ENCODE data around the gene SLC18A3. TPM values are rescaled to one million over a fixed set of nuclear protein-coding genes. Genes with fewer than 3 reads are reported as not detected.

The SLC18A3 gene
- total RNA-seq, result not detected

DNA sequence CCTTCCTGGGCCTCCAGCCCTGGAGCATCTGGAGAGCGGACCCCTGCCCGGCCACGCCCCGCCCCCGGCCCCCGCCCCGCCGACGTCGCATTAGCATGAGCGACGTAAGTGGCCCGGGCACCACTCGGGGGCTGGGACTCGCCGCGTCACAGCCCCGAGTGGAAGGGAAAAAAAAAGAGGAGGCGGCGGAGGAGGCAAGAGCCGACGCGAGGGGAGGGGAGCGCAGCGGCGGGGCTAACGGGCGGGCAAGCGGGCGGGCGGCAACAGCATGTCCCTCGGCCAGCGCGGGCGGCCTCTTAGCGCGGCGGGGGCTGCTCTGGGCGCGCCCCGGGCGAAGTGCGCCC is at the start of gene SLC18A3:
Gene SLC18A3, plus strand, starts transcription at position 197 of the 344 bp plus-strand sequence. CDS start 431 bp downstream, outside the sequence.
- H3K36me3 Mint-ChIP-seq (ENCODE audit: low read depth), result peaks cover 2% of the 10 kb centered on the region
- peaks cover 3% of the 10 kb centered on the region for H3K9me3 Mint-ChIP-seq
- peaks cover 18% of the 10 kb centered on the region for H3K4me1 Mint-ChIP-seq (ENCODE audit: low read depth)
- CTCF ChIA-PET, result no interaction called here
- intact Hi-C loops (cut with micrococcal nuclease), result no loop called here
- H3K27ac Mint-ChIP-seq, result no peak within 1 kb of the TSS
- no peak within 1 kb of the TSS for H3K4me3 Mint-ChIP-seq
- no peak for DNase-seq
- peaks cover 70% of the 10 kb centered on the region for H3K27me3 Mint-ChIP-seq (ENCODE audit: low read depth)

DNA sequence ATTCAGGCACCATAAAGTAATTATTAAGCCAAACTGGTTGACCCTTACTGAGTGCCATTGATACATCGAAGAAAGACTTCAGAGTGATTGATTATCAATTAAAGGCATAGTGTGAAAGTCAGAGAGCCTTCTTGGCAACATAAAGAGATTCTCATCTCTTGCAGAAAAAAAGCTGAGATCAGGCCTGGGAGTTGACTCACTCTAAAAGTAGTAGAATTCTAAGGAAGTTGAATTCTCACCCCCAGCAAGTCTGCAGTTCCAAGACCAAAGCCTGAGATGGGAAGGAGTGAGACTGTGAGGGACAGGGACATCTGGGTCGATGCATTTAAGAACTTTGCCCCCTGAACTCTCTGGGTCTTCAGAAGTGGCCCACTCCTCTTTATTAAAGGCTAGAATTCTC is 49.6 kb upstream of the SLC18A3 start:
- Mint-ChIP-seq H3K36me3 (ENCODE audit: low read depth) (no peaks in the 10 kb centered on the region), H3K27me3 (ENCODE audit: low read depth) (peaks cover 22% of the 10 kb centered on the region), H3K27ac (no peak overlapping the region), H3K9me3 (peaks cover 2% of the 10 kb centered on the region), H3K4me1 (ENCODE audit: low read depth) (no peaks in the 10 kb centered on the region), H3K4me3 (no peak overlapping the region)
- intact Hi-C loops (cut with micrococcal nuclease), result no loop called here
- CTCF ChIA-PET, result no interaction called here
- DNase-seq, result no peak

DNA sequence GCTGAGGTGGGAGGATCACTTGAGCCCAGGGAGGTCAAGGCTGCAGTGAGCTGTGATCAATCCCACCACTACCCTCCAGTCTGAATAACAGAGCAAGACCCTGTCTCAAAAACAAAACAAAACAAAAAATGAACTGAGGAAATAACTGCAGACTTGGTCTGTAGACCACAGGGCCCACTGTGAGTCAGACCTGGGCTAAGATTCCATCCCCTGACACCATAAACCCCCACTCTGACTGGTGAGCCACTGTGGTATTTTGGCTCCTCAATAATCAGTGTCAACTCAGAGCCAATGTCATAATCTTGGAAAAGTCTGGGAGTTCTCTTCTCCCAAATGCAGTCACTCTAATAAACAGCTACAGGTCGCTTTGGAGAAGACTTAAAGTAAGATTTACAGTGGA is 47.2 kb upstream of the SLC18A3 start:
- CTCF ChIA-PET, result interaction anchor here (0.7 to 1.2 kb wide), 2 partner anchors 24 to 127 kb away, joined by 3 to 4 read pairs; partner anchors contain the start of gene ERCC6
- DNase-seq, result no peak
- Mint-ChIP-seq H3K4me1 (ENCODE audit: low read depth) (no peaks in the 10 kb centered on the region), H3K27me3 (ENCODE audit: low read depth) (peaks cover 21% of the 10 kb centered on the region), H3K36me3 (ENCODE audit: low read depth) (no peaks in the 10 kb centered on the region), H3K9me3 (no peaks in the 10 kb centered on the region), H3K4me3 (no peak overlapping the region), H3K27ac (no peak overlapping the region)
- intact Hi-C loops (cut with micrococcal nuclease), result no loop called here

DNA sequence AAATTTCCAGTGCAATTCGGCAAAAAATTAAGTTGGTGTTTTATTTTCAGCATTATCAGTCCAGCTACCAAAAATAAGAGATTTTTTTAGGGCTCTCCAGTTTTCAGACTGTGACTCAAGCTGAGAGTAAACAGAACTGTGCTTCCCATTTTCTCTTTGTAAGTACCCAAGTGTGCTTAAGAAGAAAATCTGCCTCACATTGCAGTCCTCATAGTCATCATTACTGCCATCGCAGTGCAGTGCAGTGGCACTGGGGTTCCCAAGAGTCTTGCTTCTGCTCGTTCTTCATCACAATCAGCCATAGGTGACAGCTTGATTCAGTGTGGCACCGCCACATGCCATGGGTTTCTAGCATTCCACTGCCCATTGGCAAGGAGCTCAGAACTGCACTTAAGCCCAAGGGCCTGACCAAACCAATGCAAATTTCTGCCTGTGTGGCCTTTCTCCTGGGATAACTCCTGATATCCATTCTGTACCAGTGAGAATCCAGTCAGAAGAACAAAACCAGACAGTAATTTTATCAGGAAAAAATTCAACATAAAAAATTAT is 45.6 kb upstream of the SLC18A3 start:
- DNase-seq, result no peak
- Mint-ChIP-seq H3K36me3 (ENCODE audit: low read depth) (no peaks in the 10 kb centered on the region), H3K4me3 (no peak overlapping the region), H3K27me3 (ENCODE audit: low read depth) (peaks cover 17% of the 10 kb centered on the region), H3K27ac (no peak overlapping the region), H3K9me3 (peaks cover 2% of the 10 kb centered on the region), H3K4me1 (ENCODE audit: low read depth) (no peaks in the 10 kb centered on the region)
- CTCF ChIA-PET, result no interaction called here
- intact Hi-C loops (cut with micrococcal nuclease), result no loop called here

DNA sequence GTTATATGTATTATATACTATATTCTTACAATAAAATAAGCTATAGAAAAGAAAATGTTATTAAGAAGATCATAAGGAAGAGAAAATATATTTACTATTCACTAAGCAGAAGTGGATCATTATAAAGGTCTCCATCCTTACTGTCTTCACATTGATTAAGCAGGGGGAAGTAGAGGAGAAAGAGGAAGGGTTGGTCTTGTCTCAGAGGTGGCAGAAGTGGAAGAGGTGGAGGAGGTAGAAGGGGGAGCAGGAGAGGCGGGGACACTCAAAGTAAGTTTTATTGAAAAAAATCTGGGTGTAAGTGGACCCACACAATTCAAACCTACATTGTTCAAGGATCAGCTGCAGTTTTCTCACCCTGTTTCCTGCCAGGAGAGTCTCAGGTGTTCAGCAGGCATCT is 42.3 kb upstream of the SLC18A3 start:
- no peak for DNase-seq
- intact Hi-C loops (cut with micrococcal nuclease), result no loop called here
- H3K36me3 Mint-ChIP-seq (ENCODE audit: low read depth), result no peaks in the 10 kb centered on the region
- H3K27ac Mint-ChIP-seq, result no peak overlapping the region
- H3K4me1 Mint-ChIP-seq (ENCODE audit: low read depth), result no peaks in the 10 kb centered on the region
- H3K4me3 Mint-ChIP-seq, result no peak overlapping the region
- H3K27me3 Mint-ChIP-seq (ENCODE audit: low read depth), result peaks cover 8% of the 10 kb centered on the region
- H3K9me3 Mint-ChIP-seq, result peaks cover 2% of the 10 kb centered on the region
- CTCF ChIA-PET, result no interaction called here

DNA sequence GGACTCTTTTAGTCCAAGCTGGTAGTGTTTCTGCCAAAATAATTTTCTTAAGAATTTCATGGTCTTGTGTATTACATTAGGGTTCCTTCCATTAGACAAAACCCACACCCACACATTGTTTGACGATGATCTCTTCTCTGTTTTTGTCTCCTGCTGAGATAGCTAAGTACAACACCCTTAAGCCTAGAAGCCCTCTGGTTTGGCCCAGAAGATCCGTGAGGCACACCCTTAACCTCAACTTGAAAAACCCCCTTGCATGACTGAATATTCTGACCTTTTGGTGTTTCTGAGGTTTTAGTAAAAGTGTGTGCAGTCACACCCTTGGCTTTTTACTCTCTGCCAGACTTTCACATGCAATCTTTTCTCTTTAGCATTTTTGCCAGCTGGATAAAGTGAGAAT is 41.9 kb upstream of the SLC18A3 start:
- CTCF ChIA-PET, result no interaction called here
- H3K4me1 Mint-ChIP-seq (ENCODE audit: low read depth), result no peaks in the 10 kb centered on the region
- H3K36me3 Mint-ChIP-seq (ENCODE audit: low read depth), result no peaks in the 10 kb centered on the region
- intact Hi-C loops (cut with micrococcal nuclease), result no loop called here
- no peak for DNase-seq
- H3K27me3 Mint-ChIP-seq (ENCODE audit: low read depth), result peaks cover 8% of the 10 kb centered on the region
- no peak overlapping the region for H3K27ac Mint-ChIP-seq
- no peak overlapping the region for H3K4me3 Mint-ChIP-seq
- H3K9me3 Mint-ChIP-seq, result peaks cover 2% of the 10 kb centered on the region

DNA sequence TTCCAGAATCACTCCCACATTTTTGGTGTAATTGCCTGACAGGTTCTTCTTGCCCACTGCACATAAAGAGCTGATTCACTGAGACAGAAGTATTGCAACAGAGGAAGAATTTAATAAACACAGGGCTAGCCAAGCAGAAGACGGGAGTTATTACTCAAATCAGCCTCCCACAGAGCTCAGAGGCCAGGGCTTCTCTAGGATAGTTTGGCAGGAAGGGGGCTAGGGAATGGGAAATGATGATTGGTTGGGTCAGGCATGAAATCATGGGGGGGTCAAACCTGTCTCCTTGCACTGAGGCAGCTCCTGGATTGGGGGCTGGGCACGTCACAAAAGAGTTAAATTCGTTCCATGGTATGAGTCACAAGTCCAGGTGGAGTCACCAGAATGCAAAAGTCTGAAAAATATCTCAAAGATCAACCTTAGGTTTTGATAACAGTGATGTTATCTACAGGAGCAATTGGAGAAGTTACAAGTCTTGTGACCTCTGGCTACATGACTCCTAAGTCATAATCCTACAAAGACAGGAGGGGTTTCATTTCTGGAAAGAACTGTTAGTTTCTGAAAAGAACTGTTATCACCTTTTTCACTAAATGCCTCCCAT is 41.0 kb upstream of the SLC18A3 start:
- H3K9me3 Mint-ChIP-seq, result peaks cover 2% of the 10 kb centered on the region
- H3K4me3 Mint-ChIP-seq, result no peak overlapping the region
- intact Hi-C loops (cut with micrococcal nuclease), result no loop called here
- H3K27me3 Mint-ChIP-seq (ENCODE audit: low read depth), result peaks cover 4% of the 10 kb centered on the region
- CTCF ChIA-PET, result no interaction called here
- no peak overlapping the region for H3K27ac Mint-ChIP-seq
- DNase-seq, result no peak
- no peaks in the 10 kb centered on the region for H3K36me3 Mint-ChIP-seq (ENCODE audit: low read depth)
- H3K4me1 Mint-ChIP-seq (ENCODE audit: low read depth), result no peaks in the 10 kb centered on the region

DNA sequence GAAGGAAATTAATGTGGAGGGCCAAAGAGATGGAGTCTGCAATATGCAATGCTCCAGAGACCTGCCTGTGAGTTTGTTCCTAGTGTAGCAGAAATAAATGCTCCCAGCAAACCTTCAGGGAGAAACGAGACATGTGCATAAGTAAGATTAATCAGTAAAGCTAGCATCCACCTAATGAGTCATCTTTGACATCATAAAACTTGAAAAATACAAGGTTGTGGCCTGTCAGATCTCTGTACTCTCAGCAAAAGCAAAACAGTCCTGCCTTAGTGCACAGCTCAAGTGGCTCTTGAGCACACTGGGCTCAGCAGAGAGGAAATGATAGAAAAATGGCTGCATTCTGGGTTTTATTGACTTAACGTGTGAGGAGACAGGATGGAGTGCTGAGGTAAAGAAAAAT is 38.7 kb upstream of the SLC18A3 start:
- intact Hi-C loops (cut with micrococcal nuclease), result no loop called here
- H3K9me3 Mint-ChIP-seq, result peaks cover 2% of the 10 kb centered on the region

DNA sequence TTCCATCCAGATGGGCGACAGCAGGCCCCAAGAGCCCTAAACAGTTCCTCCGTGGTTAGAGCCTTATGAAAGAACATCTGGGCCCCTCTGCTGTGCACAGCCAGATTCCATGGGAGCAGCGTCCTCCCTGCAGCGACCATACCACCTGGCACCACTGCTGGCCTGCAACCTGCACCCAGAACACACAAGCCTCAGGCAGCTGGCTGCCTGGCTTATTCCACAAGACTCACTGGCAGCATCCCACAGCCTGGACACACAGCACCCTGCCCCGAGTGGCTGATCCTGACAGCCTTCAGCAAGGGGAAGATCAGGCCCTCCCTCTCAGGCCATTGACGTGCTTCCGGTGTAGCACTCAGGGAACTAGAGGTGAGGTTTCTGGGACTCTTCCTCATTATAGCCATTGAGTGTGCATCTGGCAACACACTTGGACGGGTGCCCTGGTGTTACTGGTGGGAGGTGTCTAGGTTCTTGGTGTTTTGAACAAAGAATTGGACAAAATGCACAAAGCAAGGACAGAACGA is 37.5 kb upstream of the SLC18A3 start:
- CTCF ChIA-PET, result no interaction called here
- DNase-seq, result no peak
- peaks cover 3% of the 10 kb centered on the region for H3K27me3 Mint-ChIP-seq (ENCODE audit: low read depth)
- H3K4me1 Mint-ChIP-seq (ENCODE audit: low read depth), result no peaks in the 10 kb centered on the region
- intact Hi-C loops (cut with micrococcal nuclease), result no loop called here
- H3K27ac Mint-ChIP-seq, result no peak overlapping the region
- H3K9me3 Mint-ChIP-seq, result peaks cover 2% of the 10 kb centered on the region
- H3K4me3 Mint-ChIP-seq, result no peak overlapping the region
- no peaks in the 10 kb centered on the region for H3K36me3 Mint-ChIP-seq (ENCODE audit: low read depth)

More for the DNA sequence above, 38.7 kb upstream of the SLC18A3 start:
- Mint-ChIP-seq H3K4me1 (ENCODE audit: low read depth) (no peaks in the 10 kb centered on the region), H3K4me3 (no peak overlapping the region), H3K27ac (no peak overlapping the region), H3K27me3 (ENCODE audit: low read depth) (peaks cover 2% of the 10 kb centered on the region), H3K36me3 (ENCODE audit: low read depth) (no peaks in the 10 kb centered on the region)
- no peak for DNase-seq
- CTCF ChIA-PET, result no interaction called here

DNA sequence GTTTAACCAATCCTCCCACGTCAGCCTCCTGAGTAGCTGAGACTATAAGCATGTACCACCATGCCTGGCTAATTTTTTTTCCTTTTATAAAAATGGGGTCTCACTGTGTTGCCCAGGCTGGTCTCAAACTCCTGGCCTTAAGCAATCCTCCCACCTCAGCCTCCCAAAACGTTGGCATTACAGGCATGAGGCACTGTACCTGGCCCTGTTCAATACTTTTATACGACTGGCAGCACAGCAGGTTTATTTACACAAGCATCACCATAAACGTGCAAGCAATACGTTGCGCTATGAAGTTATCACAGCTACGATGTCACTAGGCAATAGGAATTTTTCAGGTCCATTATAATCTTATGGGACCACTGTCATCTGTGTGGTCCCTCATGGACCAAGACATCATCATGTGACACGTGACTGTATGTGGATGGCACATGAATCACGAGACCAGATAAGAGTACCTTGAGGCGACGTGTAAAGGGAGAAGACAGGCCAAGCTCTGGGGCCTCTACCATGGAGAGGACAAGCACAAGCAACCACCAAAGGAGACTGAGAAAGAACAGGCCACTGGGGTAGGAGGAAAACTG is 34.5 kb upstream of the SLC18A3 start:
- no peak overlapping the region for H3K27ac Mint-ChIP-seq
- no peaks in the 10 kb centered on the region for H3K36me3 Mint-ChIP-seq (ENCODE audit: low read depth)
- H3K4me3 Mint-ChIP-seq, result no peak overlapping the region
- intact Hi-C loops (cut with micrococcal nuclease), result no loop called here
- H3K27me3 Mint-ChIP-seq (ENCODE audit: low read depth), result peaks cover 3% of the 10 kb centered on the region
- H3K9me3 Mint-ChIP-seq, result no peaks in the 10 kb centered on the region
- DNase-seq, result no peak
- CTCF ChIA-PET, result interaction anchor here (0.6 kb wide), 1 partner anchor 483 kb away, joined by 3 read pairs; no protein-coding TSS in a partner anchor
- no peaks in the 10 kb centered on the region for H3K4me1 Mint-ChIP-seq (ENCODE audit: low read depth)

DNA sequence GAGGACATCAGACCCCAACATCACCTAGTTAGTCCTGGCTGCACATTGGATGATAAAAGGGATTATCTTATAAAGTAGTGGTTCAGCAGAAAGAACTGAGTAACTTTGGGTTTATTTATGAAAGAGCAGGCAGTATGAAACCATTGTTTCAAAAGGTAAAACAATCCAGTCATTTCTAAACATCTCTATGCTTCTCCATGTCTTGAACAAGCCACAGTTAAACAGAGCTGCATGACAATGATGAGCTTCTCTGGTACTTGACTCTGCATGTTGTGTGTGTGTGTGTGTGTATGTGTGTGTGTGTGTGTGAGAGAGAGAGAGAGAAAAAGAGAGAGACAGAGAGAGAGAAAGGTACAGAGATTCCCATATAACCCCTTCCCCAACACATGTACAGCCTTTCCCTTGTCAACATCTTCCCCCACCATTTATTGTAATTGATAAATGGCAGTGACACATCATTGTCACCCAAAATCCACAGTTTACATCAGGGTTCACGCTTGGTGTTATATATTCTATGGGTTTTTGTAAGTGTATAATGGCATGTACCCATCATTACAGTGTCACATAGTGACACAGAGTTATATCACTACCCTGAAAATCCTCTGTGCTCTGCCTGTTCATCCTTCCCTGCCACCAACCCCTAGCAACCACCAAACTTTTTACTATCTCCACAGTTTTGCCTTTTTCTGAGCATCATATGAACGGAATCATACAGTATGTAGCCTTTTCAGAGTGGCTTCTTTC is 32.8 kb upstream of the SLC18A3 start:
- no peak for DNase-seq
- intact Hi-C loops (cut with micrococcal nuclease), result no loop called here
- no peaks in the 10 kb centered on the region for H3K36me3 Mint-ChIP-seq (ENCODE audit: low read depth)
- no peak overlapping the region for H3K27ac Mint-ChIP-seq
- peaks cover 3% of the 10 kb centered on the region for H3K27me3 Mint-ChIP-seq (ENCODE audit: low read depth)
- CTCF ChIA-PET, result interaction anchor here (0.7 kb wide), 1 partner anchor 109 kb away, joined by 3 read pairs; no protein-coding TSS in a partner anchor
- no peaks in the 10 kb centered on the region for H3K9me3 Mint-ChIP-seq
- no peak overlapping the region for H3K4me3 Mint-ChIP-seq
- H3K4me1 Mint-ChIP-seq (ENCODE audit: low read depth), result peaks cover 3% of the 10 kb centered on the region

DNA sequence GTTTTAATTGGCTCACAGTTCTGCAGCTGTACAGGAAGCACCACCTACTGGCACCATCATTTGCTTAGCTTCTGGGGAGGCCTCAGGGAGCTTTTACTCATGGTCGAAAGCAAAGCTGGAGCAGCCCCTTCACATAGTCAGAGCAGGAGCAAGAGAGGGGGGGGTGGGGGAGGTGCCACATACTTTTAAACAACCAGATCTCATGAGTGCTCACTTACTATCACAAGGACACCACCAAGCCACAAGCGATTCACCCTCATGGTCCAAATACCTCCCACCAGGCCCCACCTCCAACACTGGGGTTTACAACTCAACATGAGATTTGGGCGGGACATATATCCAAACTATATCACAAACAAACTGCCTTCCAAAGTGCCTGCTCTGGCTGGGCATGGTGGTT is 31.7 kb upstream of the SLC18A3 start:
- no peak overlapping the region for H3K4me3 Mint-ChIP-seq
- H3K9me3 Mint-ChIP-seq, result no peaks in the 10 kb centered on the region
- H3K27me3 Mint-ChIP-seq (ENCODE audit: low read depth), result peaks cover 7% of the 10 kb centered on the region
- H3K4me1 Mint-ChIP-seq (ENCODE audit: low read depth), result peaks cover 3% of the 10 kb centered on the region
- intact Hi-C loops (cut with micrococcal nuclease), result no loop called here
- H3K36me3 Mint-ChIP-seq (ENCODE audit: low read depth), result no peaks in the 10 kb centered on the region
- CTCF ChIA-PET, result interaction anchor here (0.6 kb wide), 1 partner anchor 15 kb away, joined by 4 read pairs; no protein-coding TSS in a partner anchor
- no peak overlapping the region for H3K27ac Mint-ChIP-seq
- no peak for DNase-seq

All from activated naive CD4-positive, alpha-beta T cell treated with anti-CD3 and anti-CD28 coated beads for 36 hours (primary cell).